GM19043 (cell line): ENCODE data around the gene TBL1XR1.
A peak's percentile ranks its signal among the peaks of the same experiment; 100 is the strongest.

Experiments used
- ATAC-seq: cut with Tn5 transposase; IDR thresholded peaks from one replicate; pipeline ENCODE4 v1.9.1; 2021; ENCODE audit warnings: low read depth; ENCODE audit not compliant: unreplicated experiment

Gene TBL1XR1

GRCh38 chr3:177197041-177197726 is at the start of gene TBL1XR1:
TSS of gene TBL1XR1 (minus strand) at chr3:177197482. CDS start at chr3:177064977, 132,505 bp downstream.
- ATAC-seq = peak; percentile 37

- no peak for ATAC-seq
Observed at GRCh38 chr3:177245250-177245649, 48.0 kb upstream of the TBL1XR1 start.

- ATAC-seq = no peak
Observed at GRCh38 chr3:177244606-177245005, 47.3 kb upstream of the TBL1XR1 start.

- ATAC-seq = no peak
Observed at GRCh38 chr3:177238686-177239216, 41.5 kb upstream of the TBL1XR1 start.

- ATAC-seq = no peak
Observed at GRCh38 chr3:177237206-177237605, 39.9 kb upstream of the TBL1XR1 start.

- no peak for ATAC-seq
Observed at GRCh38 chr3:177236704-177237103, 39.4 kb upstream of the TBL1XR1 start.

GRCh38 chr3:177234121-177234520 is 36.8 kb upstream of the TBL1XR1 start:
- ATAC-seq = no peak

GRCh38 chr3:177231242-177231641 is 34.0 kb upstream of the TBL1XR1 start:
- ATAC-seq = no peak

- no peak for ATAC-seq
Observed at GRCh38 chr3:177230641-177231040, 33.4 kb upstream of the TBL1XR1 start.

GRCh38 chr3:177229791-177230190 is 32.5 kb upstream of the TBL1XR1 start:
- ATAC-seq = no peak

GRCh38 chr3:177228601-177229190 is 31.4 kb upstream of the TBL1XR1 start:
- no peak for ATAC-seq

- no peak for ATAC-seq
Observed at GRCh38 chr3:177224414-177224813, 27.1 kb upstream of the TBL1XR1 start.

GRCh38 chr3:177221744-177222143 is 24.5 kb upstream of the TBL1XR1 start:
- no peak for ATAC-seq

GRCh38 chr3:177220136-177220974 is 23.1 kb upstream of the TBL1XR1 start:
- ATAC-seq = no peak

GRCh38 chr3:177213801-177214535 is 16.7 kb upstream of the TBL1XR1 start:
- ATAC-seq = no peak

- no peak for ATAC-seq
Observed at GRCh38 chr3:177212756-177213155, 15.5 kb upstream of the TBL1XR1 start.

- no peak for ATAC-seq
Observed at GRCh38 chr3:177212278-177212610, 15.0 kb upstream of the TBL1XR1 start.

GRCh38 chr3:177211503-177212277 is 14.4 kb upstream of the TBL1XR1 start:
- no peak for ATAC-seq

GRCh38 chr3:177210744-177211502 is 13.6 kb upstream of the TBL1XR1 start:
- no peak for ATAC-seq
